ENCODE data around the gene GMPPA.

GMPPA gene

GRCh38 chr2:219476652-219477151 lies 22.0 kb upstream of the GMPPA start:
- Histone ChIP-seq H3K4me3 (ENCODE audit: insufficient read depth, low read depth, low read length) (peak overlapping the region; percentile 28), H3K36me3 (ENCODE audit: control insufficient read depth, insufficient read depth, low read length) (no peaks in the 10 kb centered on the region), H3K9me3 (ENCODE audit: control insufficient read depth, low read length) (no peaks in the 10 kb centered on the region), H3K4me1 (ENCODE audit: control insufficient read depth, insufficient read depth, low read length) (no peaks in the 10 kb centered on the region), H3K27ac (ENCODE audit: insufficient read depth, low read depth, low read length, poor library complexity, severe bottlenecking) (no peak overlapping the region), H3K27me3 (ENCODE audit: control insufficient read depth, insufficient read depth, low read length, poor library complexity, severe bottlenecking) (peaks cover under 1% of the 10 kb centered on the region)
- WGBS, 2 experiments, result 1 to 2% methylated on average over 16 of the region's 16 CpGs

GRCh38 chr2:219477179-219477578 lies 21.5 kb upstream of the GMPPA start:
- Histone ChIP-seq H3K27me3 (ENCODE audit: control insufficient read depth, insufficient read depth, low read length, poor library complexity, severe bottlenecking) (peaks cover 6% of the 10 kb centered on the region), H3K27ac (ENCODE audit: insufficient read depth, low read depth, low read length, poor library complexity, severe bottlenecking) (no peak overlapping the region), H3K36me3 (ENCODE audit: control insufficient read depth, insufficient read depth, low read length) (no peaks in the 10 kb centered on the region), H3K4me3 (ENCODE audit: insufficient read depth, low read depth, low read length) (no peak overlapping the region), H3K9me3 (ENCODE audit: control insufficient read depth, low read length) (no peaks in the 10 kb centered on the region), H3K4me1 (ENCODE audit: control insufficient read depth, insufficient read depth, low read length) (no peaks in the 10 kb centered on the region)
- 70% methylated on average over 13 of the region's 13 CpGs for WGBS, 2 experiments

GRCh38 chr2:219477815-219478214 lies 20.9 kb upstream of the GMPPA start:
- Histone ChIP-seq H3K4me3 (ENCODE audit: insufficient read depth, low read depth, low read length) (no peak overlapping the region), H3K9me3 (ENCODE audit: control insufficient read depth, low read length) (no peaks in the 10 kb centered on the region), H3K36me3 (ENCODE audit: control insufficient read depth, insufficient read depth, low read length) (no peaks in the 10 kb centered on the region), H3K27ac (ENCODE audit: insufficient read depth, low read depth, low read length, poor library complexity, severe bottlenecking) (no peak overlapping the region), H3K27me3 (ENCODE audit: control insufficient read depth, insufficient read depth, low read length, poor library complexity, severe bottlenecking) (peaks cover 12% of the 10 kb centered on the region), H3K4me1 (ENCODE audit: control insufficient read depth, insufficient read depth, low read length) (no peaks in the 10 kb centered on the region)
- 93% methylated on average over 15 of the region's 15 CpGs for WGBS, 2 experiments

- Histone ChIP-seq H3K4me3 (ENCODE audit: insufficient read depth, low read depth, low read length) (no peak overlapping the region), H3K9me3 (ENCODE audit: control insufficient read depth, low read length) (no peaks in the 10 kb centered on the region), H3K36me3 (ENCODE audit: control insufficient read depth, insufficient read depth, low read length) (no peaks in the 10 kb centered on the region), H3K4me1 (ENCODE audit: control insufficient read depth, insufficient read depth, low read length) (peaks cover 5% of the 10 kb centered on the region), H3K27me3 (ENCODE audit: control insufficient read depth, insufficient read depth, low read length, poor library complexity, severe bottlenecking) (peaks cover 23% of the 10 kb centered on the region), H3K27ac (ENCODE audit: insufficient read depth, low read depth, low read length, poor library complexity, severe bottlenecking) (no peak overlapping the region)
- 94 to 96% methylated on average over 8 of the region's 8 CpGs for WGBS, 2 experiments
Measured at GRCh38 chr2:219478916-219479315, 19.8 kb upstream of the GMPPA start.

GRCh38 chr2:219480004-219480403 lies 18.7 kb upstream of the GMPPA start:
- WGBS, 2 experiments, result 94 to 95% methylated on average over 8 of the region's 8 CpGs
- H3K9me3 ChIP-seq (ENCODE audit: control insufficient read depth, low read length), result no peaks in the 10 kb centered on the region
- no peaks in the 10 kb centered on the region for H3K36me3 ChIP-seq (ENCODE audit: control insufficient read depth, insufficient read depth, low read length)
- H3K4me3 ChIP-seq (ENCODE audit: insufficient read depth, low read depth, low read length), result no peak overlapping the region
- H3K27me3 ChIP-seq (ENCODE audit: control insufficient read depth, insufficient read depth, low read length, poor library complexity, severe bottlenecking), result peaks cover 34% of the 10 kb centered on the region
- H3K4me1 ChIP-seq (ENCODE audit: control insufficient read depth, insufficient read depth, low read length), result peaks cover 16% of the 10 kb centered on the region
- H3K27ac ChIP-seq (ENCODE audit: insufficient read depth, low read depth, low read length, poor library complexity, severe bottlenecking), result no peak overlapping the region

- H3K36me3 ChIP-seq (ENCODE audit: control insufficient read depth, insufficient read depth, low read length), result no peaks in the 10 kb centered on the region
- WGBS, 2 experiments, result 78 to 81% methylated on average over 17 of the region's 17 CpGs
- H3K27ac ChIP-seq (ENCODE audit: insufficient read depth, low read depth, low read length, poor library complexity, severe bottlenecking), result no peak overlapping the region
- H3K4me1 ChIP-seq (ENCODE audit: control insufficient read depth, insufficient read depth, low read length), result peaks cover 30% of the 10 kb centered on the region
- H3K9me3 ChIP-seq (ENCODE audit: control insufficient read depth, low read length), result no peaks in the 10 kb centered on the region
- H3K27me3 ChIP-seq (ENCODE audit: control insufficient read depth, insufficient read depth, low read length, poor library complexity, severe bottlenecking), result peaks cover 60% of the 10 kb centered on the region
- H3K4me3 ChIP-seq (ENCODE audit: insufficient read depth, low read depth, low read length), result no peak overlapping the region
Measured at GRCh38 chr2:219482674-219483405, 15.9 kb upstream of the GMPPA start.

- whole genome bisulfite sequencing, 2 experiments, result 53 to 56% methylated on average over 58 of the region's 58 CpGs
- peak overlapping the region; percentile 19 for H3K4me3 ChIP-seq (ENCODE audit: insufficient read depth, low read depth, low read length)
- H3K27me3 ChIP-seq (ENCODE audit: control insufficient read depth, insufficient read depth, low read length, poor library complexity, severe bottlenecking), result peaks cover 66% of the 10 kb centered on the region
Measured at GRCh38 chr2:219483451-219484342, 15.0 kb upstream of the GMPPA start.

GRCh38 chr2:219484343-219485200 lies 14.1 kb upstream of the GMPPA start:
- Histone ChIP-seq H3K27ac (ENCODE audit: insufficient read depth, low read depth, low read length, poor library complexity, severe bottlenecking) (no peak overlapping the region), H3K27me3 (ENCODE audit: control insufficient read depth, insufficient read depth, low read length, poor library complexity, severe bottlenecking) (peaks cover 66% of the 10 kb centered on the region)

More at GRCh38 chr2:219483451-219484342, 15.0 kb upstream of the GMPPA start:
- Histone ChIP-seq H3K36me3 (ENCODE audit: control insufficient read depth, insufficient read depth, low read length) (no peaks in the 10 kb centered on the region), H3K4me1 (ENCODE audit: control insufficient read depth, insufficient read depth, low read length) (peaks cover 30% of the 10 kb centered on the region), H3K27ac (ENCODE audit: insufficient read depth, low read depth, low read length, poor library complexity, severe bottlenecking) (no peak overlapping the region), H3K9me3 (ENCODE audit: control insufficient read depth, low read length) (no peaks in the 10 kb centered on the region)

GRCh38 chr2:219485201-219485580 lies 13.5 kb upstream of the GMPPA start:
- peaks cover 30% of the 10 kb centered on the region for H3K4me1 ChIP-seq (ENCODE audit: control insufficient read depth, insufficient read depth, low read length)
- no peaks in the 10 kb centered on the region for H3K36me3 ChIP-seq (ENCODE audit: control insufficient read depth, insufficient read depth, low read length)
- no peak overlapping the region for H3K27ac ChIP-seq (ENCODE audit: insufficient read depth, low read depth, low read length, poor library complexity, severe bottlenecking)
- 64 to 71% methylated on average over 12 of the region's 12 CpGs for WGBS, 2 experiments
- no peaks in the 10 kb centered on the region for H3K9me3 ChIP-seq (ENCODE audit: control insufficient read depth, low read length)
- H3K27me3 ChIP-seq (ENCODE audit: control insufficient read depth, insufficient read depth, low read length, poor library complexity, severe bottlenecking), result peaks cover 66% of the 10 kb centered on the region
- H3K4me3 ChIP-seq (ENCODE audit: insufficient read depth, low read depth, low read length), result no peak overlapping the region

More at GRCh38 chr2:219484343-219485200, 14.1 kb upstream of the GMPPA start:
- H3K4me1 ChIP-seq (ENCODE audit: control insufficient read depth, insufficient read depth, low read length), result peaks cover 30% of the 10 kb centered on the region
- H3K4me3 ChIP-seq (ENCODE audit: insufficient read depth, low read depth, low read length), result peak overlapping the region; percentile 19
- 4 to 5% methylated on average over 89 of the region's 89 CpGs for WGBS, 2 experiments
- H3K9me3 ChIP-seq (ENCODE audit: control insufficient read depth, low read length), result no peaks in the 10 kb centered on the region
- H3K36me3 ChIP-seq (ENCODE audit: control insufficient read depth, insufficient read depth, low read length), result no peaks in the 10 kb centered on the region

Data from ectodermal cell (in vitro differentiated cells).